AG04450 (cell line): ENCODE measurements around the gene FBXO11. TPM values are rescaled to one million over a fixed set of nuclear protein-coding genes. Genes with fewer than 3 reads are reported as not detected.
"Not testable (repeated sequence)": the region's sequence is repeated elsewhere in the genome, so short reads cannot be mapped to it uniquely, and the experiment has no call there.

Experiments used
- CTCF ChIA-PET: fragments of 300-600, 350-600 bp; formaldehyde crosslinking; extraction: SDS; loops from one replicate; lab custom pipeline; 2022; ENCODE audit warnings: antibody characterized with exemption, inconsistent platforms; lab: Charles Lee
- POLR2A ChIA-PET: fragments of 350-600 bp; formaldehyde crosslinking; extraction: SDS; loops from one replicate; lab custom pipeline; 2021; ENCODE audit warnings: antibody characterized with exemption, inconsistent platforms; lab: Yijun Ruan, JAX
- DNase-seq: peaks from one replicate; pipeline ENCODE4 v3.0.0-alpha.2; 2011; ENCODE audit warnings: low read depth, low spot score
- H3K27ac ChIP-seq: one replicate; pipeline ENCODE4 v1.5.1; 2012; ENCODE audit warnings: low read depth, low read length, control low read depth
- H3K27me3 ChIP-seq: one replicate; pipeline ENCODE4 v1.6.0; 2012; ENCODE audit warnings: low read length; ENCODE audit not compliant: control insufficient read depth, insufficient read depth
- H3K4me3 ChIP-seq: 2 replicates; pipeline ENCODE4 v1.5.1; 2011; ENCODE audit warnings: mild to moderate bottlenecking, low read depth, low read length, control low read depth
- H3K9me3 ChIP-seq: 2 replicates; pipeline ENCODE4 v1.5.1; 2012; ENCODE audit warnings: low read length; ENCODE audit not compliant: control insufficient read depth, insufficient read depth
- polyA plus RNA-seq: library from polyadenylated mRNA; depleted of rRNA; stranded (reverse); fragments of >200 nt; gene quantifications from 2 replicates; pipeline ENCODE4 v1.2.3, GENCODE V29; 2011
- TF ChIP-seq, protein P1 (sequence below): IDR thresholded peaks from 2 replicates; pipeline ENCODE4 v1.5.1; 2011; ENCODE audit warnings: low read depth, low read length, control low read depth, inconsistent platforms

Gene FBXO11
- polyA plus RNA-seq, 1 experiment = 55.9 TPM

DNA sequence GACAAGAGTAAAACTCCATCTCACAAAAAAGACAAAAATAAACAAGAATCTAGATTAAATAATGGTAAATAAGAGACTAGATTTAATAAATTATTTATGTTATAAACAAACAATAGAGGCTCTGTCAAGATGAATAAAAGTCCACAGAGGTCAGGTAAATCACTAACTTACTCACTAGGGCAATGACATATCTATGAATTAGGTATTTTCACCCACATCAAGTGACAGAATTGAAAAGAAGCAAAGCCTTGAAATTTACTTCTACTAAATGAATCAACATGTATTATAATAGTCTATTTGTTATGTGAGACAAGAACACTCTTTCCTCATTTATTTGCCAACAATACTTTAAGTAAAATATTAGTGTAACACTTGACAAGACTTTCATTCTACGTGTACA, 41.7 kb downstream of the FBXO11 start:
- Histone ChIP-seq H3K9me3 (no peaks in the 10 kb centered on the region), H3K27ac (no peak overlapping the region), H3K27me3 (no peaks in the 10 kb centered on the region), H3K4me3 (no peak overlapping the region)
- POLR2A ChIA-PET = no interaction called here
- TF ChIP-seq, protein P1, sequence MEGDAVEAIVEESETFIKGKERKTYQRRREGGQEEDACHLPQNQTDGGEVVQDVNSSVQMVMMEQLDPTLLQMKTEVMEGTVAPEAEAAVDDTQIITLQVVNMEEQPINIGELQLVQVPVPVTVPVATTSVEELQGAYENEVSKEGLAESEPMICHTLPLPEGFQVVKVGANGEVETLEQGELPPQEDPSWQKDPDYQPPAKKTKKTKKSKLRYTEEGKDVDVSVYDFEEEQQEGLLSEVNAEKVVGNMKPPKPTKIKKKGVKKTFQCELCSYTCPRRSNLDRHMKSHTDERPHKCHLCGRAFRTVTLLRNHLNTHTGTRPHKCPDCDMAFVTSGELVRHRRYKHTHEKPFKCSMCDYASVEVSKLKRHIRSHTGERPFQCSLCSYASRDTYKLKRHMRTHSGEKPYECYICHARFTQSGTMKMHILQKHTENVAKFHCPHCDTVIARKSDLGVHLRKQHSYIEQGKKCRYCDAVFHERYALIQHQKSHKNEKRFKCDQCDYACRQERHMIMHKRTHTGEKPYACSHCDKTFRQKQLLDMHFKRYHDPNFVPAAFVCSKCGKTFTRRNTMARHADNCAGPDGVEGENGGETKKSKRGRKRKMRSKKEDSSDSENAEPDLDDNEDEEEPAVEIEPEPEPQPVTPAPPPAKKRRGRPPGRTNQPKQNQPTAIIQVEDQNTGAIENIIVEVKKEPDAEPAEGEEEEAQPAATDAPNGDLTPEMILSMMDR = no peak
- CTCF ChIA-PET = no interaction called here
- DNase-seq = no peak

GRCh38 chr2:47862949-47863348, 43.3 kb downstream of the FBXO11 start:
- no peaks in the 10 kb centered on the region for H3K27me3 ChIP-seq
- no peak for DNase-seq
- TF ChIP-seq, protein P1 = no peak
- H3K9me3 ChIP-seq = no peaks in the 10 kb centered on the region
- POLR2A ChIA-PET = no interaction called here
- H3K27ac ChIP-seq = no peak overlapping the region
- no peak overlapping the region for H3K4me3 ChIP-seq
- CTCF ChIA-PET = interaction anchor here (0.6 to 1.5 kb wide), 4 partner anchors 26 to 562 kb away, joined by 3 to 7 read pairs (median 5); partner anchors contain the start of gene FBXO11

GRCh38 chr2:47853067-47853777, 53.1 kb downstream of the FBXO11 start:
- POLR2A ChIA-PET = not testable (repeated sequence)
- CTCF ChIA-PET = interaction anchor here (0.5 to 1.1 kb wide), 4 partner anchors 46 to 617 kb away, joined by 3 to 5 read pairs (median 4); no protein-coding TSS in a partner anchor

DNA sequence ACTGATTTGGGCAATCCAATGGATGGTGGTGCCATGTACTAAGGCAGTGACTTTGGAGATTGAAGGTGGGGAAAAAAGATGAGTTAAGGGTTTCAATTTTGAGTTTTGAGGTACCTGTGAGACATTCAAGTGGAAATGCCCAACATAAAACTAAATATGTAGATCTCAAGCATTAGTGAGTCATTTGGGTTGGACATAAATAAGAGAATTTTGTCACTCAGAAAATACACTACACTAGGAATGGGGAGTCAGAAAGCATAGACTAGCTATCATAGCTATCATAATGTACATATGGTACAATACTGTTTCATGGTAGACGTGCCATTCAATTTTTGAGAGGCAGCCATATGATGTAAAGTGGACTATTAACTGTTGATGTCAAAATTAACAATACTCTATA, 56.1 kb downstream of the FBXO11 start:
- no peaks in the 10 kb centered on the region for H3K9me3 ChIP-seq
- DNase-seq = no peak
- H3K27me3 ChIP-seq = no peaks in the 10 kb centered on the region
- no peak overlapping the region for H3K4me3 ChIP-seq
- POLR2A ChIA-PET = no interaction called here
- CTCF ChIA-PET = interaction anchor here (0.9 to 1.7 kb wide), 2 partner anchors 7 to 256 kb away, joined by 3 to 12 read pairs; no protein-coding TSS in a partner anchor
- TF ChIP-seq, protein P1 = no peak
- H3K27ac ChIP-seq = no peak overlapping the region

More at GRCh38 chr2:47853067-47853777, 53.1 kb downstream of the FBXO11 start:
- peak; percentile 4 for DNase-seq
- H3K4me3 ChIP-seq, H3K27me3 ChIP-seq, H3K9me3 ChIP-seq, H3K27ac ChIP-seq: not testable (repeated sequence)

- CTCF ChIA-PET = interaction anchor here (0.5 to 1.7 kb wide), 3 partner anchors 8 to 107 kb away, joined by 3 to 12 read pairs (median 4); no protein-coding TSS in a partner anchor
- TF ChIP-seq, protein P1 = no peak
- POLR2A ChIA-PET = no interaction called here
- no peak for DNase-seq
- H3K4me3 ChIP-seq = no peak overlapping the region
- H3K27me3 ChIP-seq = no peaks in the 10 kb centered on the region
- no peaks in the 10 kb centered on the region for H3K9me3 ChIP-seq
- no peak overlapping the region for H3K27ac ChIP-seq
Measured at GRCh38 chr2:47849368-47849767, 56.9 kb downstream of the FBXO11 start.
